ENCODE measurements around the gene SNTG2. TPM values are rescaled to one million over a fixed set of nuclear protein-coding genes. Genes with fewer than 3 reads are reported as not detected.

Gene SNTG2
- total RNA-seq, 6 experiments from 2014 or later: not detected

DNA sequence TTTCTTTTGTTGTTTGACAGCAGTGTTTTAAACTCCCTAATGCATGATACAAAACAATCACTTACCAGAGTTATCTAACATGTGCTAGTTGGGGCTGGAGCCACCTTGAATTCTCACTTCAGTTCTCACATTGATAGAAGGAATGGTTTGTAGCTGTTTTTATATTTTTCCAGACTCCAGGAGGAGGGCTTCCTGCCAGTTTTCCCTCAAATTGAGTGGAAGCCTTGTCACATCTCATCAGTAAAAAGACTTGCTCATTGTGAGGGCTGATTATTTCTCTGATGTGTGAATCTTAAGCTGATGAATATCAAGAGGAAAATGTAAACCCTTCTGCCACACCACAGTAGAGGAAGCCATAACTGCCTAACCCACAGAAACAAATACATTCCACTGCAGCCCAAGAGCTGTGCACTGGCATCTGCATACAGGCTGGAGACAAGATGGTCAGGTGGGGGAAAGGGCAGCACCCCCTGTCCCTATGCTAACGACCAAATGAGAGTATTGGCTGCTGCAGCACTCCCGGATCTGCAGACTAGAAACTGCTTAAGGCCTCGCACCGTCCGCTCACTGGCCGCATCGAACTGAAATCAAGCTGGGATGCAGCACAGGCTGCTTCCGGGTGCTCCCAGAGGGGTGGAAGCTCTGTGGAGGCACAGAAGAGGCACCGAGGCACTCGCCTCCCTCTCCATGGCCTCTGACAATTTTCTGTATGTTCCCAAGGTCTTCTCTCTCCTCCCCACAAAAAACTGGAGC lies 388.9 kb downstream of the SNTG2 start:
- Histone ChIP-seq H3K27me3 (no peaks in the 10 kb centered on the region), H3K27ac (no peak overlapping the region), H3K36me3 (no peaks in the 10 kb centered on the region), H3K4me1 (no peaks in the 10 kb centered on the region), H3K4me3 (no peak overlapping the region), H3K9me3 (no peaks in the 10 kb centered on the region)
- ATAC-seq (no peak), DNase-seq (no peak)
- WGBS (ENCODE audit: insufficient coverage, low coverage, low lambda C conversion rate, missing lambda C conversion rate): 26% methylated on average over 4 of the region's 10 CpGs
- TF ChIP-seq POLR2A (IDR thresholded peaks at IDR 0.05): no peak
- TF ChIP-seq, protein P1, sequence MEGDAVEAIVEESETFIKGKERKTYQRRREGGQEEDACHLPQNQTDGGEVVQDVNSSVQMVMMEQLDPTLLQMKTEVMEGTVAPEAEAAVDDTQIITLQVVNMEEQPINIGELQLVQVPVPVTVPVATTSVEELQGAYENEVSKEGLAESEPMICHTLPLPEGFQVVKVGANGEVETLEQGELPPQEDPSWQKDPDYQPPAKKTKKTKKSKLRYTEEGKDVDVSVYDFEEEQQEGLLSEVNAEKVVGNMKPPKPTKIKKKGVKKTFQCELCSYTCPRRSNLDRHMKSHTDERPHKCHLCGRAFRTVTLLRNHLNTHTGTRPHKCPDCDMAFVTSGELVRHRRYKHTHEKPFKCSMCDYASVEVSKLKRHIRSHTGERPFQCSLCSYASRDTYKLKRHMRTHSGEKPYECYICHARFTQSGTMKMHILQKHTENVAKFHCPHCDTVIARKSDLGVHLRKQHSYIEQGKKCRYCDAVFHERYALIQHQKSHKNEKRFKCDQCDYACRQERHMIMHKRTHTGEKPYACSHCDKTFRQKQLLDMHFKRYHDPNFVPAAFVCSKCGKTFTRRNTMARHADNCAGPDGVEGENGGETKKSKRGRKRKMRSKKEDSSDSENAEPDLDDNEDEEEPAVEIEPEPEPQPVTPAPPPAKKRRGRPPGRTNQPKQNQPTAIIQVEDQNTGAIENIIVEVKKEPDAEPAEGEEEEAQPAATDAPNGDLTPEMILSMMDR (IDR thresholded peaks at IDR 0.05): no peak
- intact Hi-C loops (cut with DNase I): no loop called here

DNA sequence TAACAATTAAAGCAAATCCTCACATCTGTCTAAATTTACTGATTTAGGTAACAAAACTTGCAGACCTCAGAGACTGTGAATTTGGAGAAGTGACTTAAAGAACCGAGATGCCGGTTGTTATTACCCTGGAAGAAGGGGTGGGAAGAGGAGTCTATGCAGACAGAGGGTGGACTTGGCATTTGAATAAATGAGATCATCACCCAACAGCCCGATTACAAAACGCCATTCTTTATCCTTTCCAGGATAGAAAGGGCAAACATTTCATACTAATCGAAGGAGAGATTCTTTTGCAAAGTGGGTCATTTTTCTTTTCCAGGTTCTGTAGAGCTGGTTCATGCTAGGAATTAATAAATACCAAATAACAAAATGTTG lies 389.5 kb downstream of the SNTG2 start:
- H3K36me3 ChIP-seq: no peaks in the 10 kb centered on the region
- intact Hi-C loops (cut with DNase I): no loop called here
- no peak overlapping the region for H3K27ac ChIP-seq
- TF ChIP-seq, protein P1 (IDR thresholded peaks at IDR 0.05): no peak
- TF ChIP-seq POLR2A (IDR thresholded peaks at IDR 0.05): no peak
- no peaks in the 10 kb centered on the region for H3K4me1 ChIP-seq
- H3K4me3 ChIP-seq: no peak overlapping the region
- no peaks in the 10 kb centered on the region for H3K27me3 ChIP-seq
- WGBS (ENCODE audit: insufficient coverage, low coverage, low lambda C conversion rate, missing lambda C conversion rate): 37% methylated on average over 5 of the region's 5 CpGs
- no peaks in the 10 kb centered on the region for H3K9me3 ChIP-seq
- no peak for ATAC-seq
- no peak for DNase-seq

DNA sequence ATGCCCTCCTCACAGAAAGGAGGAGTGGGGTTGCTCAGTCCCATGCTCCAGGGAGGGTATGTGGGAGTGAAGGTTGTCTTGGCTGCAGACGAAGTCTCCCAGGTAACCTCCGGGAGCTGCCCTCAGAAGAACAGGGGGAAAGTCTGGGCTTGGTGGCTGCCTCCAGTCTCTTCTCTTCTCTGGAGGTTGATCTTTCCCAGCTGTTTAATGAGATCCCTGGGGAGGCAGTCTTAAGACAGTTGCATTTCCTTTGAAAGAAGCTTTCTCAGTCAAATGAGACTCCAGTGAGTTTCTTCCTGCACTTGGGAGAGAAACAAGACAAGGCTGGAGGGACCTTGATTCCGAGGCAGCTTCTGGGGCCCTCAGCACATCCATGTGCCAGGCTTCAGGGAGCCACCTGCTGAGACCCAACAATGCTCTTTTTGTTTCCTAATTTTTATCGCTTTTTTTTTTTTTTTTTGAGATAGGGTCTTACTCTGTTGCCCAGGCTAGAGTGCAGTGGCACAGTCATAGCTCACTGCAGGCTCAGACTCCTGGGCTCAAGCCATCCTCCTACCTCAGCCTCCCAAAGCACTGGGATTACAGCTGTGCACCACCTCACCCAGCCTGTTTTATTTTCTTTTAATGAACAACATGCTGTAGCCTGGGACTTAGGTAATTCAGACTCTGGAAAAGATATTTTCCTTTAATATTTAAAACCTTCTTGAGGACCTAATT lies 390.9 kb downstream of the SNTG2 start:
- Histone ChIP-seq H3K36me3 (no peaks in the 10 kb centered on the region), H3K4me1 (no peaks in the 10 kb centered on the region), H3K27ac (no peak overlapping the region), H3K9me3 (no peaks in the 10 kb centered on the region), H3K4me3 (no peak overlapping the region), H3K27me3 (no peaks in the 10 kb centered on the region)
- WGBS (ENCODE audit: insufficient coverage, low coverage, low lambda C conversion rate, missing lambda C conversion rate): 31% methylated on average over 4 of the region's 4 CpGs
- DNase-seq (no peak), ATAC-seq (no peak)
- intact Hi-C loops (cut with DNase I): no loop called here
- TF ChIP-seq, protein P1 (IDR thresholded peaks at IDR 0.05): no peak

DNA sequence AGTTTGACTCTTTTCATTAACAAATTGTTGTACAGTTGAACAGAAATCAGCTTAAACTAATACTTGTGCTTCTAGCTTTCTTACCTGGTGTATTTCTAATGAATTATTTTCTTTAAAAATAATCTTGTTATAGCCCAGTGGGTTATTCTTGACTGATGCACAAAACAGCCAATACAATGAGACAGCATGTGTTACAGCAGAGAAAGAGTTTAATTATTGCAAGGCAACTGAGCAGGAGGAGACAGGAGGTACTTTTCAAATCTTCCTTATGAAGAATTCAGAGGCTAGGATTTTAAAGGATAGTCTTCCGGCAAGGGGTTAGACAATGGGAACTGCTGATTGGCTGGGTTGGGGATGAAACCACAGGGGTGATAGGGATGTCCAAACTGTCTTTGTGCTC lies 398.1 kb downstream of the SNTG2 start:
- WGBS (ENCODE audit: insufficient coverage, low coverage, low lambda C conversion rate, missing lambda C conversion rate): 83% methylated on average over 1 of the region's 1 CpG
- Histone ChIP-seq H3K4me3 (no peak overlapping the region), H3K36me3 (no peaks in the 10 kb centered on the region), H3K27me3 (no peaks in the 10 kb centered on the region), H3K9me3 (peaks cover 0 to 2% (median 0%) of the 10 kb centered on the region in 4 donors), H3K27ac (no peak overlapping the region), H3K4me1 (no peaks in the 10 kb centered on the region)
- intact Hi-C loops (cut with DNase I): no loop called here
- no peak for TF ChIP-seq POLR2A (IDR thresholded peaks at IDR 0.05)
- TF ChIP-seq, protein P1 (IDR thresholded peaks at IDR 0.05): no peak
- ATAC-seq (no peak), DNase-seq (no peak)
